Muscle layer of duodenum (tissue), 2 donors: Measurements from ENCODE around the gene UGT1A9.
"Not testable (repeated sequence)": the region's sequence is repeated elsewhere in the genome, so short reads cannot be mapped to it uniquely, and the experiment has no call there.

Experiments
- H3K27ac ChIP-seq: one replicate; pipeline ENCODE4 v1.7.0; 2013; ENCODE audit warnings: mild to moderate bottlenecking, low read length
- H3K27me3 ChIP-seq: one replicate; pipeline ENCODE4 v1.7.0; 2013; ENCODE audit warnings: low read depth, mild to moderate bottlenecking, control low read depth, low read length
- H3K36me3 ChIP-seq, 2 donors: one replicate each; pipeline ENCODE4 v1.7.0; 2013; ENCODE audit warnings: low read length in 2 of 2, control low read depth in 1 of 2, mild to moderate bottlenecking in 1 of 2; ENCODE audit not compliant: insufficient read depth in 2 of 2, control insufficient read depth in 1 of 2
- H3K4me1 ChIP-seq, 2 donors: one replicate each; pipeline ENCODE4 v1.7.0; 2013; ENCODE audit warnings: low read length in 2 of 2, mild to moderate bottlenecking in 2 of 2, control low read depth in 1 of 2, moderate library complexity in 1 of 2; ENCODE audit not compliant: insufficient read depth in 2 of 2, control insufficient read depth in 1 of 2
- H3K4me3 ChIP-seq, 2 donors: one replicate each; pipeline ENCODE4 v1.7.0; 2013; ENCODE audit warnings: low read length in 2 of 2, low read depth in 1 of 2, mild to moderate bottlenecking in 1 of 2
- H3K9me3 ChIP-seq, 2 donors: one replicate each; pipeline ENCODE4 v1.7.0; 2013; ENCODE audit warnings: low read length in 2 of 2, control low read depth in 1 of 2, mild to moderate bottlenecking in 1 of 2; ENCODE audit not compliant: control insufficient read depth in 1 of 2
- donor health status: healthy.

Gene UGT1A9

DNA sequence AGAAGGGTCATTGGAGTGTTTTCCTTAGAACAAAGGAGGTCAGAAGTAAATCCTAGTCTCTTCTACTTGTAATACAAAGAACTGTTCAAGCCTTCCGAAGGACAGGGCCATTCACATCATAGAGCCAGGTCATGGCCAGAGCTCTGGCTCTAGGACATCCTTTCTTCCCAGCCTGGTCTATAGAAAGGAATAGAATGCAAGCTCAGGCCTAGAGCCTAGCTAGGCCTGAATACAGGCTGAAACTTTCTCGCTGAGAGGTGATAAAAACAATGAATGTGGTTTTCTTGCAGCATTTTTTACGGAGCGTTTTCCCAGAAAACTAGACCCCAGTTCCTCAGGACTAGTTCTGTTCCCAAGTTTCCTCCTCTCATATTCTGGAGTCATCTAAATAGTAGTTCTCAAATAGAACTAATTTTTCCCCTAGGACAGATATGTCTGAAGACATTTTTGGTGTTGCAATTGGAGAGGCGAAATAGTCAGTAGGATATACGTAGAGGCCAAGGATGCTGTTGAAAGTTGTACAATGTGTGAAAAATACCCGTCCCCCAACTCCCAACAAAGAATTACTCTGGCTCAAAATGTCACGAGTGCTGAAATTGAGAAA lies 27.8 kb downstream of the UGT1A9 start:
- H3K36me3 ChIP-seq: no peaks in the 10 kb centered on the region
- peaks cover 0 to 8% of the 10 kb centered on the region in 2 donors for H3K9me3 ChIP-seq
- H3K4me3 ChIP-seq: no peak overlapping the region
- no peaks in the 10 kb centered on the region for H3K4me1 ChIP-seq
- H3K27ac ChIP-seq: no peak overlapping the region
- H3K27me3 ChIP-seq: no peaks in the 10 kb centered on the region

GRCh38 chr2:233700028-233700635 lies 28.4 kb downstream of the UGT1A9 start:
- Histone ChIP-seq H3K4me1 (no peaks in the 10 kb centered on the region), H3K36me3 (no peaks in the 10 kb centered on the region), H3K9me3 (peaks cover 0 to 8% of the 10 kb centered on the region in 2 donors), H3K27ac (no peak overlapping the region), H3K4me3 (no peak overlapping the region), H3K27me3 (no peaks in the 10 kb centered on the region)

DNA sequence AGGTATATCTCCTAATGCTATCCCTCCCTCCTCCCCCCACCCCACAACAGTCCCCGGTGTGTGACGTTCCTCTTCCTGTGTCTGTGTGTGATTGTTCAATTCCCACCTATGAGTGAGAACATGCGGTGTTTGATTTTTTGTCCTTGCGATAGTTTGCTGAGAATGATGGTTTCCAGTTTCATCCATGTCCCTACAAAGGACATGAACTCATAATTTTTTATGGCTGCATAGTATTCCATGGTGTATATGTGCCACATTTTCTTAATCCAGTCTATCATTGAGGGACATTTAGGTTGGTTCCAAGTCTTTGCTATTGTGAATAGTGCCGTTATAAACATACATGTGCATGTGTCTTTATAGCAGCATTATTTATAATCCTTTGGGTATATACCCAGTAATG lies 29.1 kb downstream of the UGT1A9 start:
- H3K27ac ChIP-seq, H3K4me3 ChIP-seq, H3K9me3 ChIP-seq, H3K4me1 ChIP-seq, H3K27me3 ChIP-seq, H3K36me3 ChIP-seq: not testable (repeated sequence)

GRCh38 chr2:233702238-233702637 lies 30.5 kb downstream of the UGT1A9 start:
- no peaks in the 10 kb centered on the region for H3K36me3 ChIP-seq
- H3K4me3 ChIP-seq: no peak overlapping the region
- no peak overlapping the region for H3K27ac ChIP-seq
- H3K27me3 ChIP-seq: no peaks in the 10 kb centered on the region
- no peaks in the 10 kb centered on the region for H3K4me1 ChIP-seq
- peaks cover 0 to 8% of the 10 kb centered on the region in 2 donors for H3K9me3 ChIP-seq

- H3K27me3 ChIP-seq: no peaks in the 10 kb centered on the region
Measured at GRCh38 chr2:233705911-233706506, 34.3 kb downstream of the UGT1A9 start.

GRCh38 chr2:233706720-233707119 lies 35.0 kb downstream of the UGT1A9 start:
- Histone ChIP-seq H3K4me3 (no peak overlapping the region), H3K27ac (no peak overlapping the region)

More at GRCh38 chr2:233705911-233706506, 34.3 kb downstream of the UGT1A9 start:
- Histone ChIP-seq H3K4me1 (no peaks in the 10 kb centered on the region), H3K4me3 (no peak overlapping the region), H3K36me3 (no peaks in the 10 kb centered on the region), H3K27ac (no peak overlapping the region), H3K9me3 (peaks cover 0 to 8% of the 10 kb centered on the region in 2 donors)

GRCh38 chr2:233707940-233708644 lies 36.4 kb downstream of the UGT1A9 start:
- no peak overlapping the region for H3K4me3 ChIP-seq
- H3K27me3 ChIP-seq: no peaks in the 10 kb centered on the region
- H3K9me3 ChIP-seq: peaks cover 0 to 2% of the 10 kb centered on the region in 2 donors
- no peaks in the 10 kb centered on the region for H3K36me3 ChIP-seq
- no peak overlapping the region for H3K27ac ChIP-seq
- no peaks in the 10 kb centered on the region for H3K4me1 ChIP-seq

More at GRCh38 chr2:233706720-233707119, 35.0 kb downstream of the UGT1A9 start:
- no peaks in the 10 kb centered on the region for H3K4me1 ChIP-seq
- no peaks in the 10 kb centered on the region for H3K36me3 ChIP-seq
- H3K9me3 ChIP-seq: peaks cover 0 to 8% of the 10 kb centered on the region in 2 donors
- H3K27me3 ChIP-seq: no peaks in the 10 kb centered on the region

- no peaks in the 10 kb centered on the region for H3K36me3 ChIP-seq
- no peak overlapping the region for H3K4me3 ChIP-seq
- no peaks in the 10 kb centered on the region for H3K27me3 ChIP-seq
- H3K4me1 ChIP-seq: no peaks in the 10 kb centered on the region
- H3K27ac ChIP-seq: no peak overlapping the region
- H3K9me3 ChIP-seq: peaks cover 0 to 1% of the 10 kb centered on the region in 2 donors
Measured at GRCh38 chr2:233708942-233709341, 37.2 kb downstream of the UGT1A9 start.

GRCh38 chr2:233711312-233712008 lies 39.8 kb downstream of the UGT1A9 start:
- no peak overlapping the region for H3K27ac ChIP-seq

DNA sequence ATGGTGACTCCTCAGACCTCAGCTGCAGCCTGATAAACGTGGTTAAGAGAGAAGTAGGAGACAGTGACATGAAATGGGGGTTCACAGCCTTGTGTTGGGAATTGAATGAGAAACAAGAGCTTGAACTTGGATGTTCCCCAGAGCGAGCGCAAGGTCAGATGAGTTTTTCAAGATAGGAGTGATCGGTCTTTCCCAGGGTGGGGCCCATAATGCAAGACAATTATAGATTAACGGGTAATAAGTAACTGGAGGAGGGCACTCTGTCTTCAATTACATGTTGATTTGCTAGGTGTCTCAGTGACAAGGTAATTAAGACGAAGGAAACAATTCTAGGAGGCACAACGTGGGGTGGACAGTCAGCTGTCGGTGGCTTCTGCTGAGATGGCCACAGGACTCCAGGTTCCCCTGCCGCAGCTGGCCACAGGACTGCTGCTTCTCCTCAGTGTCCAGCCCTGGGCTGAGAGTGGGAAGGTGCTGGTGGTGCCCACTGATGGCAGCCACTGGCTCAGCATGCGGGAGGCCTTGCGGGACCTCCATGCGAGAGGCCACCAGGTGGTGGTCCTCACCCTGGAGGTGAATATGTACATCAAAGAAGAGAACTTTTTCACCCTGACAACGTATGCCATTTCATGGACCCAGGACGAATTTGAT lies 41.0 kb downstream of the UGT1A9 start, which contains the start of gene UGT1A5:
UGT1A5 (plus strand) TSS at position 297 of the 651 bp plus-strand sequence; CDS start at position 382, 85 bp downstream.
- no peak within 1 kb of the TSS for H3K4me3 ChIP-seq
- no peaks in the 10 kb centered on the region for H3K36me3 ChIP-seq
- H3K9me3 ChIP-seq: no peaks in the 10 kb centered on the region
- H3K27me3 ChIP-seq: no peaks in the 10 kb centered on the region
- no peak within 1 kb of the TSS for H3K27ac ChIP-seq
- no peaks in the 10 kb centered on the region for H3K4me1 ChIP-seq

More at GRCh38 chr2:233711312-233712008, 39.8 kb downstream of the UGT1A9 start:
- Histone ChIP-seq H3K27me3 (no peaks in the 10 kb centered on the region), H3K9me3 (no peaks in the 10 kb centered on the region), H3K4me3 (no peak overlapping the region), H3K4me1 (no peaks in the 10 kb centered on the region), H3K36me3 (no peaks in the 10 kb centered on the region)
